NK-92 (cell line): ENCODE data around the gene CDK18.

Source experiments
- DNase-seq: peaks from one replicate; lab custom pipeline; 2025; ENCODE audit not compliant: unreplicated experiment; lab: John Stamatoyannopoulos, UW

CDK18 gene

GRCh38 chr1:205502992-205503391 is 1.5 kb upstream of the CDK18 start:
- DNase-seq, result no peak

- no peak for DNase-seq
Observed at GRCh38 chr1:205505076-205505729, 734 bp downstream of the CDK18 start.

DNA sequence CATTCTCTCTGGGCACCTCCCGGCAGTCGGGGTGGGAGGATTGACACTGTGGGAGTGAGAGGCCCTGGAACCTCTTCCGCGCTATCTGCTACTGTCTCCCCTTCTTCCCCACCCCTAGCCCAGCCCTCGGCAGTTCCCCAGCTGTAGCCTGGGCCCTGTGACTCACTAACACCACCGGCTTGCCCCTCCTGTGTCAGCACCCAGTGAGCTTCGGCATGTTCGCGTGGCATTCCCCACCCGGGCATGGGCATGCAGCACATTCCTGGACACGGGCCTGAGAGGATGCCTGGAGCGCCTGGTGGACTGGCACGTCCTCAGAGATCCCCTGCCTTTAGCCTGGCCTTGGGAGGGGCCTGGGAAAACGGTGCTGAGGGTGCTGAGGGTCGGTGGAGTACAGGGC is 1.3 kb downstream of the CDK18 start:
- DNase-seq, result no peak

DNA sequence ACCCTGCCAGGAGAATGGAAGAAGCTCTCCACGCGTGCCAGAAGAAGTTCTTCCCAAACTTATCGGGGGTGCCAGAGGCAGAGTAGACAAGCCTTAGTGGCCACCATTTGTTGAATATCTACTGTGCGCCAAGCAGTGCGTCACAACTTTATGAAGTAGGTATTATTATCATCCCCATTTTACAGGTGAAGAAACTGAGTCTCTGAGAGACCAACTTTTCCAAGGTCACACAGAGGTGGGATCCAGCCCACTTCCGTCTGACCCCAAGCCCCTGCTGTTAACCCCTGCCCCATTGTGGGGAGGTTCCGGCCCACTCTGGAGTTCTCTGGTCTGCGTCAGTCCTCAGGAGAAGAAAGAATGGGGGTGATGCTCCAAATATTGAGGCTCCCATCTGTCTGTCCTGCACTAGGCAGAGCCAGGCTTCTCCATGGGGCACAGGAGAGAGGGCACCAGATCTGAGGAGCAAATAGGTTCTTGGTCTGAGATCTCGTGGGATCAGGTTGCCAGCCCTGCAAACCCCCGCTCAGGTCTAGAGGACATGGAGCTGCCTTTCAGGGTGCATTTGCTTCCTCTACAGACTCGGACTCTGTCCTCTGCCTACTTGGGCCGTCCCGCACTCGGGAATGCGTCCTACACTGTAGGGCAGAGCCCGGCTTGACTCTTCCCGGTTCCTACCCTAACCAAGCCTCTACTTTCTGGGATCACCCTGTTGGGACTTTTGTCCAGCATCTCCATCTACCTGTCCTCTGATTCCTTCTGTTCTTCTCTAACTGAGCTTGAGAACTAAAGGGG is 2.1 kb downstream of the CDK18 start:
- DNase-seq, result no peak

DNA sequence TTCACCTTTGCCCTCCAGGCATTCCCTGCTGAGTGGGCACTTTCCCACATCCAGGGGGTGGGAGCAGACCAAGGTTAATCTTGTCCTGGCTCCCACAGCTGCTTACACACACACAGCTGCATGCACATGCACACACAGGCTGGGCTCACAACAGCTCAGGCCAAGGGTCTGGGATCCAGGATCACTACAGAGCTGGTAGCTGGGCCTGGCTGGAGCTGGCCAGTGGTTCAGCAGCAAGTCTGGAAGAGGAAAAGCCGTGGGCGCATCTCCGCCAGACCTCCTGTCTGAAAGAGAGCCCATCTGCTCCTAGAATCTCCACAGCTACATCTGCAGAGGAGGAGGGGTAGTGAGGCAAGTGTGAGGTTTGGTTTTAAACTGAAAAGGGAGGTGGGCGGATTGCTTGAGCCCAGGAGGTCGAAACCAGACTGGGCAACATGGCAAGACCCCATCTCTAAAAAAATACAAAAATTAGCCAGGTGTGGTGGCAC is 3.8 kb downstream of the CDK18 start:
- DNase-seq, result no peak

GRCh38 chr1:205510308-205510950 is 6.0 kb downstream of the CDK18 start:
- DNase-seq, result no peak

GRCh38 chr1:205510951-205511330 is 6.5 kb downstream of the CDK18 start:
- no peak for DNase-seq

GRCh38 chr1:205512059-205513045 is 7.9 kb downstream of the CDK18 start:
- DNase-seq, result no peak

DNA sequence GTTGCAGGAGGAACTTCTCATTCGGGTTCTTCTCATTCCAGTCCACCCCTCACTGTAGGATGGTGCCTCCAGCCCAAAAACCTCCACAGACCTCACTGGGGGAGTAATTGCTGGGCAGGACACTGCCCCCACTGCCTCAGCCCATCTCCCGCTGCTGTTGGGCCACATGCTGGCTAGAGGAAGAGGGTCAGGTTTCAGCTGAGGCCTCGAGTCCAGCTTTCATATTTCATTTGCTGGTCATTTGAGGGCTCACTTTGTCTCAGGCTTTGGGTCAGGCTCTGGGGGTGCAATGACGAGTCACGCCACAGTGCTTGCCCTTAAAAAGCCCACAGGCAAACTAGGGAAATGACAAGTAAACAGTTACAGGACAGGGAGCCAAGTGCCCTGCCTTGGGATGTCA is 9.3 kb downstream of the CDK18 start:
- no peak for DNase-seq

- no peak for DNase-seq
Observed at GRCh38 chr1:205514211-205515142, 10.0 kb downstream of the CDK18 start.

DNA sequence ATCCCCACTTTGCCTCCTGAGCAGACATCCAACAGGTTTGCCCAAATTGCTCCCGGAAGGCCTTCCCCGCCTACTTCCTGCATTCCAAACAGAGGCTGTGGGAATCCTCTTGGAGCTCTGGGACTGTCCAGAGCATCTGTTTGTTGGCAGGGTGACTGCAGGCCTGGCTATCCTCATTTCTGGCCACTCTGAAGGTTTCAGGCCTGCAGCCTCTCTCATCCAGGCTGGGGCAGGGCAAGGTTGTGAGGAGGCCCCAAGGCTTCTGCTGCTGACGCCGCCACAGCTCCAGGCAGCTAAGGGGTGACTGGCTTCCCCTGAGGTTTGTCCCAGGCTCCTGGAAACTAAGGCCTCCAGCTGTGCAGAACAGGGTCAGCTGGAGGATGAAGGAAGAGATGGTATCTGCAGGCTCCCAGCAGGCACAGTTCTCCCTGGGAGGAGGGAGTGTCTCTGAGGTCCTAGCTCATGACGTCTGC is 11.3 kb downstream of the CDK18 start:
- DNase-seq, result no peak

- no peak for DNase-seq
Observed at GRCh38 chr1:205516362-205516761, 11.9 kb downstream of the CDK18 start.

DNA sequence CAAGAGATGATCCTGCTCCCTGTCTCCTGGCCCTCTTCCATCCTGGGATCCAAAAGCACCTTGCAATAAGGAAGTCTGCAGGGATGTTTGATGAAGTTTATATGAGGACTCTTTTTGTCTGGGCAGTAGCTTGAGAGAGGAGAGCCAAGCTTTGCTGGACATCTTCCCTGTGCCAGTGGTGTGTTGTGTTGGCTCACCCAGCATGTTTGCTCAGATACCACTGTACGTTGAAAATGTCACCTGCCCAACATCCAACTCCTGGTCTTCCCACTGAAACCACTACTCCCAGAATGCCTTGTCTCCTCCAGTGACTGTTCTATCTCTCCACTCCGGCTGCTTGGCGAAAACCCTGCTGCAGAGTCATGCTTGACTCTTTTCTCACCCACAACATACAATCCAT is 12.8 kb downstream of the CDK18 start:
- no peak for DNase-seq

- DNase-seq, result no peak
Observed at GRCh38 chr1:205517763-205518162, 13.3 kb downstream of the CDK18 start.

GRCh38 chr1:205518661-205519540 is 14.4 kb downstream of the CDK18 start:
- no peak for DNase-seq

DNA sequence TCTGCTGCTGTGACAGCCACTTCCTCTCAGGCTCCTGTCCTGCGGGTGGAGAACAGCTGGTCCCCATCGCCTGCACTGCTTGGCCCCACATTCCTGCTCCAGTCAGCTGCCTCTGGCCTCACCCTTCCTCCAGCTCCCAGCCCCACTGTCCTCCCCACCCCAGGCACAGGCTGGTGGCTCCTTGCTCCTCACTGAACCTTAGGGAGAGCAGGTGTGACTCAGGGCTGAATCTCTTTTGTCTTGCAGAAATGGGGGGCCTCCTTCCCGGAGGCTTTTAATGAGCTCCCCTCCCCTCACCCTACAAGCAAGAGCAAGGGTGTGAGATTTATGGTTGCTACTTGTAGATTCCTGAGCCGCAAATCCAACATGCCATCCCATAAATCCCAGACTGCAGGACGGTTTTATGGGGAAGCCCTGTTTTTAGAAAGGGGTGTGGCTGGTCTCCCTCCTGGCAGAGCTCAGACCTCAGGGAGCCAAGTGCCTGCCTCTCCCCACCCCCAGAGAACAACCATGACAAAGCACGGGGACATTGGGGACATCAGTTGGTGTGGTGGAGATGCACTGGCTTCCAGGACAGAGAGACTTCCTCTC is 15.2 kb downstream of the CDK18 start:
- no peak for DNase-seq

- DNase-seq, result no peak
Observed at GRCh38 chr1:205520709-205521108, 16.2 kb downstream of the CDK18 start.

GRCh38 chr1:205521686-205522085 is 17.2 kb downstream of the CDK18 start:
- DNase-seq, result no peak
